LoVo (cell line): ENCODE results near the gene NTM.

Experiments used
- DNase-seq: peaks from one replicate; pipeline ENCODE4 v3.0.0-alpha.2; 2016; ENCODE audit warnings: low spot score

NTM gene

DNA sequence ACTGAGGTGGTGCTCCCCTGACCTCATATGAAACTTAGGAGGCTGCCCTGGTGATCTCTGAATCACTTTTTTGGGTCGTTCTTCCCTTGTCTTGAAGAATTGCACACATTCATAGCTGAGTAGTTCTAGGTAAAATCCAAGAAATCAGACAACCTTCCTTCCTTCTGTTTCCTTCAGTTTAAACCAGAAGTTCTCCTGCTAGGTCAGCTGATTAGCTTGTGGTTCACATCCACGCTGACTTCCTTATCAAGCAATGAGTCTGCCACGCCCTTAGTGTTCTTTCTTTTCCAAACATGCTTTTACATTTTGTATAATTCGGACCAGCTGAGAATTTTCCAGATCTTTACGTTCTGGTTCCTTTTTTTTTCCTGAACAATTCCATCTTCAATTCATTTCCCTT, 892.8 kb downstream of the NTM start:
- DNase-seq, result no peak

DNA sequence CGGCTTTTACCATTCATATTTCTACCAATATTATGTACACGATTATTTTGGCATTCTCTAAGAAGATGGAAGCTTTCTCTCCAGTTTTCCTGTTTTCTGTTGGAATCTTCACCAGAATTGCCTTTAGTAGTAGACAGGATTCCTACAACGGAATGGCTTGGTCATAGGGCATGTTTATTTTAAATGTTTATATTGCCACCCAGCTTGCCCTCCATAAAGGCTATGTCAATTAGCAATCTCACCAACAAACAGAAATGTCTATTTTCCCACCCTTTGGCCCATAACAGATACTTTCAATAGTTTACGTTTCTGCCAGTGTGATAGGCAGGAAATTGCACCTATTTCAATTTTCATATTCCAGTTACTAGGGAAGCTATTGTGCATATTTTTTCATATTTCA, 893.5 kb downstream of the NTM start:
- no peak for DNase-seq

- DNase-seq, result no peak
These were observed 894.2 kb downstream of the NTM start for GRCh38 chr11:132264616-132265015.

DNA sequence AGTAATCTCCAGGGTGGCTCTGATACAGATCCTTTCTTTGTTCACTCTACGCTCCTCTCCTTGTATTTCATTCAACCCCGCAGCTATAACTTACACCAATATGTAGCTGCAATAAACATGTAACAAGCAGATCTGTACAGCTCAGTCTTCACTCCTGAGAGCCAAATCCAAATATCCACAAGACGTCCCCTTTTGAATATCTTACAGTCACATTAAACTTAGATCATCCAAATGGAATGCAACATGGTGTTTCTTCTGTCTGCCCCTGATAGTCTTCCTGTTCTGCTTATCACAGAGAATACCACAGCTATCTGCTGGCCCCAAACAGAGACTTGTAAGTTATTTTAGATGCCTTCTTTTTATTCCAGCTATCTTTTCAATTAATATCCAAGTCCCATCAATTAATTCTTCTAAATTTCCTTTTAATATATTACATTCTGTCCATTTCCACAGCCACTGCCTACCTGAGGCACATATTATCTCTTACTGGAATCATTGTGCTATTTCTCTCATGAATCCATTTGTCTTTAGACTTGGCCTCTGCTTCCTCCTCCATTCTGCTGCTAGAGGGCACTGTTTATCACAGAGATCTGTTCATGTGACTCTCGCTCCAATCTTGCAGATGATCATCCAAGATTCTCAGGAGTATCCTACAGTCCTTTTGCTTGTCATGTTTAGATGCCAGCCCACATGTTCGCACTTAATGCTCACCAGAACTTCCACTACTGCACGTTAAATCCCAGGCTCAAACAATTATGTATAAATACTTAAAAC, 908.6 kb downstream of the NTM start:
- DNase-seq, result peak; percentile 7

GRCh38 chr11:132284048-132284447, 913.6 kb downstream of the NTM start:
- no peak for DNase-seq

DNA sequence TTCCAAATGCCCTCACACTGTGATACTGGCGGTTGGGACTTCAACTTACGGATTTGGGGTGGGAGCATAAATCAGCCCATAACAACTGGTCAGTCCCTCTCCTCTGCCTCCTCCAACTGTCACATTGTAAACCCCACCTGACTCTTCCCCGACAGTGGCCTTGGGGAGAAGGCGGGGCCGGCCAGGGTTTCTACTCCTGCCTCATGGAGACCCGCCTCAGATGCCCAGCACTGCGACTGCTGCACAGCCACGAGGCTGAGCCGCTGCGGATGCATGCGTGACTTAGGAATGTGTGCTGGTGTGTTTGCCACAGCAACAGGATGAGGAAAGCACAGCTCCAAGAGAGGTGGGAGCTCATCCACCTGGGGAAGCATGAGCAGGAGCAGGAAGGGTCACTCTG, 914.2 kb downstream of the NTM start:
- no peak for DNase-seq

DNA sequence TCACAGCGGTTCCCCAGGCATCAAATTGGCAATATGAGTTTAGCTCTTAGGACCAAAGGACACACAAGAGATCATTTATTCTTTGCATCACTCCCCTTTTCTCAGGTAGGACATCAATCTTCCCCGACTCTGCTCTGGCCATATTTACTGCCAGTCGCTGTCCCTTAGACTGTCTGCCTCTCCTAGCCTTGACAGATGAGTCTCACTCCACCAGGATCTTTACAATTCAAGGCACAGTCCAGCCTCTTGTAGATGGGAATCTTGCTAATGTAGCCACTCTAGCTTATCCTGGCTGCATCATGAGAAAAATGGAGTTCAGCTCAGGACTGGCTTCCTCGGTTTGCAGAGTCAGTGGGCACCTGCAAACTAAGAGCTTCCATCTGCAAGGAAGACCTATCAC, 915.2 kb downstream of the NTM start:
- no peak for DNase-seq

- no peak for DNase-seq
These were observed 915.7 kb downstream of the NTM start for GRCh38 chr11:132286106-132286505.

DNA sequence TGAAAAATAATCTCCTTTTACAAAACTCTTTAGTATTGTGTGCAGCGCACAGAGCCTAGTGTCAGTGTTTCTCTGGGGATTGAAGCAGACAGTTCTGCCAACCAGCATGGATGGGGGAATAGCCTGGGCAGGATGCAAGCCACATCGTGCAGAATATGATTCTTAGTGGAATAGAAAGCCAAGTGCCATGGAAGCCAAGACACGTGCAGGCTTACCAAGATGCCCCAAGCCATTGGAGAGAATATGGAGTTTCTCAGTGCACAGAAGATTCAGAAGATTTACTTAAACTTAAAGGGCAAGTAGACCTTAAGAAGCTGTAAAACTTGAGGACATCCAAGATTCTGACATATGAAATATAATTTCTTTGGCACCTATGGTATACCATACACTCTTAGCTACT, 917.6 kb downstream of the NTM start:
- DNase-seq, result no peak

DNA sequence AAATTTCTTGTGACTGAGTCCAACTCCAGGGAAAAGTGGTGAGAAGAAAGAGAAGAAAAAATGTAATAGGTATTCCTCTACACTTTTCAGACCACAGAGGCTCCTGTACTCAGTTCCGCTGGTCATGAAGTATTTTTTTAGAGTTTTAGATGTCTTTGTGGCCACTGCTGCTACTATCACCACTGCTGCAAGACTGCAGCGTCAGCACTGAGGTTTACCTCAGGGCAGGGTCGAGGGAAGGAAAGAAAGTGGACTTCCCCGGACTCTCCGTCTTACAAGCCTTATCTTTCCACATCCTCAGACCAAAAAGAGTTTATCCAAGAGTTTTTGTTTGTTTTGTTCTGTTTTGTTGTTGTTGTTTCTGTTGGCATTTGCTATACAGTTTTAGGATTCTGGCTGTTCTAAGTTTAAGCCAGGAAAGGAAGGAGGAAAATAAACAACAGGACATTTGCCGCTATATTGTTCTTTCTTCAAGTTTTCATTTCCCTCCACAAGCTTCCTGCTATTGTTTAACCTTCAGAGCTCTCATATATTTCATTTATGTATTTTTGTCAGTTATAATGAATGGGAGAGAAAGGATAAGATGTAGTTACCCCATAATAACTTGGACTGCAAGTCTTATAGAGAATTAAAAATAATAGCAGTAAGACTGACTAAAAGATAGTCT, 919.3 kb downstream of the NTM start:
- DNase-seq, result no peak

DNA sequence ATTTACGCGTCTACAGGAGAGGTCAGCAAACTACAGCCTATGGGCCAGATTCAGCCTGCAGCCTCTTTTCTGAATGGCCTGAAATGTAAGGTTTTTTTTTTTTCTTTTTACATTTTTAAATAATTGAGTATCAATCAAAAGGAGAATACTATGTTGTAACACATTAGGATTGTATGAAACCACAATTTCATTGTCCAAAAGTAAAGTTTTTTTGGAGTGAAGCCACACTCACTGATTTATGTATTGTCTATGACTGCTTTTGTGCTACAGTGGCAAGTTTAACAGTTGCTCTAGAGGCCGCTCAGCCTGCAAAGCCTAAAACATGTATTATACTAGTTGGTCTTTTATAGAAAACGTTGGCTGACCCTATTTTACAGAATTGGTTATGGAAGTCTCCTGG, 923.2 kb downstream of the NTM start:
- no peak for DNase-seq

DNA sequence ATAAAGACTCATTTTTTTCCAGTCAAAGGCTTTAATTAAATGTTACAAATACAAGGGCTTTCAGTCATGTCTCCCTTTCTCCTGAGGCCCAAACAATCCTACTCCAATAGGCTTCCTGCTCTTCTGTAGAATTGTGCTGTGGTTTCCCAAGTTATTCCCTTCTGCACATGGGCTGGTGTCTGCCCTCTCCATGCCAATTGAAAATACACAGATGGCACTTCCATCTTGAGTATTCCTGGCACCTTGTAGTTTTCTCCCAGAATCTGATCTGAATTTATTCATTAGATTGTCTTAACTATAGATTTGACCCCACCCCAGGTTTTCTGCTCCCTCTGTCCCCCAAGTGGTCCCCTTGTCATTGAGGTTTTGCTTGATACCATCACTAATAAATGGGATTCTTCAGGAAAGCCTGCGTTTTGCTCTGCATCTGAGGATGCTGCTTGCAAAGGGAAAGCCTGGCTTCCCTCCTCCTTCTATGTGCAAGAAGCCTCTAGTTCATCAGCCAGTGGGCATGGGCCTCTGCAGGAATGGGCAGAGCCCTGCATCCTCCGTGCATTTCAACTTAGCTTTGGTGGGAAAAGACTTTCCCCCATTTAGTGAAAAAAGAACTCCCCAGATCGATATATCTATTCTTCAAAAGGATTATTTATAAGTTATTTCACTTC, 926.7 kb downstream of the NTM start:
- DNase-seq, result no peak

- DNase-seq, result no peak
These were observed 927.9 kb downstream of the NTM start for GRCh38 chr11:132298357-132298756.

DNA sequence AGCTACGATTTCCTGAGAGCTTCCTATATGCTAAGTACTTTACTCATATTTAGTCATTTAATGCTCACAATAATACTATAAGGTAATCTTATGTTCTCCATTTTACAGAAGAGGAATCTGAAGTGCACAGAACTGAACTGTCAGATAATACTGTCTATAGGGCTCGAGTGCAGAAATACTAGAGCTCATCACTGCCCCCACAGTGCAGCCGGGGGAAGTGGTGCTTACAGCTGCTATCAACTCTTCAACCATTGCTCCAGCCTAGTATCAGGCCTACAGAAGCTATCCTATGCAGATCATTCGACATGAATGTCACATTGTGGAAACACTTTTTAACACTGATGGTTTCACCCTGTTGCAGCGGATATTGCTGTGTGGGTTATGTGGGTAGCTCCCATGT, 929.9 kb downstream of the NTM start:
- no peak for DNase-seq

- no peak for DNase-seq
These were observed 931.0 kb downstream of the NTM start for GRCh38 chr11:132301465-132301864.

DNA sequence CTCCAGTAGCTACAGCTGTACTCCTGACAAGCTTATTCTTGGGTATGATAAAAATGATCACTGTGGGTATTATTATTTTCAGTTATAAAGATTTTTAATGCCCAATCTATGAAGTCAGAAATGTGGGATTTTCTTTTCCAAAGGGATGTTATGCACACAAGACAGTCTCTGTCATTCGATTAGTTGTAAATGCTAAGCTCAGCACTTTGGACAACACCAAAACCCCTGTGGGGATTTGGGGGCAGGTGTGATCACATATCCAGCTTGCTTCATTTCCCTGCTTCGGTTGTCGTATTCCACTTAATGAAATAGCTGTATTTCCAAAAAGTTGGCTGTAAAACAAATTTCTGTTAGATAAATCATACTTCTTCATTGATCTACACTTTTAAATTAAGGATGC, 931.5 kb downstream of the NTM start:
- DNase-seq, result no peak

- DNase-seq, result no peak
These were observed 937.0 kb downstream of the NTM start for GRCh38 chr11:132307309-132308020.

- no peak for DNase-seq
These were observed 940.3 kb downstream of the NTM start for GRCh38 chr11:132310390-132311375.

- no peak for DNase-seq
These were observed 941.3 kb downstream of the NTM start for GRCh38 chr11:132311703-132312102.

DNA sequence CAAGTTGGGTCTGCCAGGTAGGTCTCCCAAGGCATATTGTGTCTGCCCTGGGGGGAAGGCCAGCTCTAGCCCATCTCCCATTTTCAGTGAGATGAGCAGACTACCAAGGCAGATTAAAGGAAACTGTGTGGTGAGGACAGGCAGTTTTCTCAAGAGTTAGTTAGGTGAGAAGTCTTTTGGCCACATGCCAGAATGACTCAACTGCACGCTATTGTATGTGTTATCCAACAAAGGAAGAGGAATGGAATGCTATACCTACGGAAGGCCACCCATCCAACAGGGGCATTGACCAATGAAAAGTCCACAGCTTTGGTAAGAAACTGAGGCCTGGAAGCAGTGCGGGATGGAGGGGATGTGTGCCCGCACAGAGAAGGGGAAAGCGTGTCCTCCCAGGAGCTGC, 941.7 kb downstream of the NTM start:
- peak; percentile 3 for DNase-seq

- DNase-seq, result peak; percentile 1
These were observed 942.3 kb downstream of the NTM start for GRCh38 chr11:132312701-132313111.
